HG03045 (cell line): Measurements from ENCODE around the gene RPEL1.
"Not testable (repeated sequence)": the region's sequence is repeated elsewhere in the genome, so short reads cannot be mapped to it uniquely, and the experiment has no call there.

Experiments
- ATAC-seq: cut with Tn5 transposase; IDR thresholded peaks from one replicate; pipeline ENCODE4 v1.9.1; 2021; ENCODE audit warnings: mild to moderate bottlenecking, moderate library complexity; ENCODE audit not compliant: unreplicated experiment

RPEL1 gene

GRCh38 chr10:103245587-103245986 is at the start of gene RPEL1:
Gene RPEL1 (plus strand): TSS chr10:103245887. CDS start chr10:103245997, 110 bp downstream.
- not testable (repeated sequence) for ATAC-seq

GRCh38 chr10:103196516-103196915 is 49.2 kb upstream of the RPEL1 start:
- ATAC-seq: no peak

- ATAC-seq: no peak
Observed at GRCh38 chr10:103197174-103197573, 48.5 kb upstream of the RPEL1 start.

GRCh38 chr10:103197903-103198302 is 47.8 kb upstream of the RPEL1 start:
- ATAC-seq: no peak

- no peak for ATAC-seq
Observed at GRCh38 chr10:103198648-103199047, 47.0 kb upstream of the RPEL1 start.

- no peak for ATAC-seq
Observed at GRCh38 chr10:103199488-103199887, 46.2 kb upstream of the RPEL1 start.

GRCh38 chr10:103202319-103202718 is 43.4 kb upstream of the RPEL1 start:
- no peak for ATAC-seq

GRCh38 chr10:103203466-103203865 is 42.2 kb upstream of the RPEL1 start:
- ATAC-seq: no peak

- no peak for ATAC-seq
Observed at GRCh38 chr10:103204353-103205255, 41.1 kb upstream of the RPEL1 start.

GRCh38 chr10:103205401-103205800 is 40.3 kb upstream of the RPEL1 start:
- ATAC-seq: not testable (repeated sequence)

GRCh38 chr10:103206715-103207114 is 39.0 kb upstream of the RPEL1 start:
- ATAC-seq: not testable (repeated sequence)

GRCh38 chr10:103207141-103207540 is 38.5 kb upstream of the RPEL1 start:
- ATAC-seq: no peak

- not testable (repeated sequence) for ATAC-seq
Observed at GRCh38 chr10:103207643-103208042, 38.0 kb upstream of the RPEL1 start.

- not testable (repeated sequence) for ATAC-seq
Observed at GRCh38 chr10:103210262-103210661, 35.4 kb upstream of the RPEL1 start.

GRCh38 chr10:103215601-103216000 is 30.1 kb upstream of the RPEL1 start:
- ATAC-seq: no peak

GRCh38 chr10:103216362-103216761 is 29.3 kb upstream of the RPEL1 start:
- not testable (repeated sequence) for ATAC-seq

- ATAC-seq: no peak
Observed at GRCh38 chr10:103224133-103224532, 21.6 kb upstream of the RPEL1 start.

- ATAC-seq: not testable (repeated sequence)
Observed at GRCh38 chr10:103224721-103225120, 21.0 kb upstream of the RPEL1 start.

- ATAC-seq: no peak
Observed at GRCh38 chr10:103225939-103226338, 19.7 kb upstream of the RPEL1 start.

- ATAC-seq: no peak
Observed at GRCh38 chr10:103227416-103227815, 18.3 kb upstream of the RPEL1 start.

GRCh38 chr10:103231047-103231551 is 14.6 kb upstream of the RPEL1 start:
- ATAC-seq: no peak

GRCh38 chr10:103232131-103232673 is 13.5 kb upstream of the RPEL1 start:
- ATAC-seq: no peak
